HG02852 (cell line): ENCODE measurements around the gene NMNAT3.

ENCODE experiments used
- ATAC-seq: cut with Tn5 transposase; IDR thresholded peaks from one replicate; pipeline ENCODE4 v1.9.1; 2021; ENCODE audit warnings: mild to moderate bottlenecking, moderate library complexity; ENCODE audit not compliant: unreplicated experiment

NMNAT3 gene

GRCh38 chr3:139523718-139524117 lies 154.1 kb downstream of the NMNAT3 start:
- ATAC-seq = no peak

DNA sequence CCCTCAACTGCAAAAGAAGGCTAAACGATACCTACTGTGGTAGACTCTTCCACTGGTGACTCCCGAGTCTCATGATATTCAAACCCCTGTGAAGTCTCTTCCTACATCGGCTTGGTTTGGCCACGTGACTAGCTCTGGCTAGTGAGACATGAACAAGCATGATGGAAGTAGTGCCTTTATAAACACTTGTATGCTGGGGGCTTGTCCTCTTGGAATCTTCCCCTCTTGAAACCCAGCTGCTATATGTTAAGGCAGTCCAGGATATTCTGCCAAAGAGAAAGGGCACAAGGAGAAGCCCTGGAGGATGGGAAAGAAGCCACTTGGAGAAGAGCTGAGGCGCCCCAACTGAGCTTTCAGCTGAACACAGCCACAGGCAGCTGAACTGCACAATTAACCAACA lies 154.6 kb downstream of the NMNAT3 start:
- ATAC-seq = no peak

GRCh38 chr3:139522421-139522820 lies 155.4 kb downstream of the NMNAT3 start:
- no peak for ATAC-seq

DNA sequence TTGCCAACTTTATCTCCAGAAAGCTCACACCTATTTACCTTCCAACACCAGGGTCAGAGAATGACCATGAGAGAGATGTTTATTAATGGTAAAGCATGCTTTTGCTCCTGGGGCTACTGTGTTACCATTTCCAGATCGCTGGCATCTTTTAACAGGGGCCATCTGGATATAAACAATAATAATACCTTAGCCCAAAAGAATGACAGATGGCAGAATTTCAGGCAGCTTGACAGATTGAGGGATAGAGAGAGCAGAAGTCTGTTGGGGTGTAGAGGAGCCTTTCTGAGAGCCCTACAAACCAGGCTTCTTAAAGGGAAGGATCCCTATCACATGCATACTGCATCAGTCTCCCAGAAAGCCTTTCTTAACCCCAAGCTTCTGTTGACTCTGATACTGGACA lies 156.0 kb downstream of the NMNAT3 start:
- ATAC-seq = no peak

DNA sequence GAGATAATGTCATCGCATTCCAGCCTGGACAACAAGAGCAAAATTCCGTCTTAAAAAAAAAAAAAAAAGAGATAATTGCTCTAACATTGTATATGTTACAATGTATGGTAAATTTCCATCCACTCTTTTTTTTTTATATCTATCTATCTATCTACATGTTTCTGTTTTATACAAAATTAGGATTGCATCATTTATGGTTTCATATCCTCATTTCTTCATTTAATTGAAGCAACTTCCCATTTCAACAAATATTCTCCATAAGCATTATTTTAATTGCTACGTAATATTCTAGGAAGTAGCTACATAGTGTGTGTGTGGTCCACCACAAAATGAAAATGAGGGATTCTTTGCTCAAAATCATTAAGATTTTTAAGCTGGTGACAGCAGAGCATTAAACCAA lies 156.6 kb downstream of the NMNAT3 start:
- ATAC-seq = no peak

DNA sequence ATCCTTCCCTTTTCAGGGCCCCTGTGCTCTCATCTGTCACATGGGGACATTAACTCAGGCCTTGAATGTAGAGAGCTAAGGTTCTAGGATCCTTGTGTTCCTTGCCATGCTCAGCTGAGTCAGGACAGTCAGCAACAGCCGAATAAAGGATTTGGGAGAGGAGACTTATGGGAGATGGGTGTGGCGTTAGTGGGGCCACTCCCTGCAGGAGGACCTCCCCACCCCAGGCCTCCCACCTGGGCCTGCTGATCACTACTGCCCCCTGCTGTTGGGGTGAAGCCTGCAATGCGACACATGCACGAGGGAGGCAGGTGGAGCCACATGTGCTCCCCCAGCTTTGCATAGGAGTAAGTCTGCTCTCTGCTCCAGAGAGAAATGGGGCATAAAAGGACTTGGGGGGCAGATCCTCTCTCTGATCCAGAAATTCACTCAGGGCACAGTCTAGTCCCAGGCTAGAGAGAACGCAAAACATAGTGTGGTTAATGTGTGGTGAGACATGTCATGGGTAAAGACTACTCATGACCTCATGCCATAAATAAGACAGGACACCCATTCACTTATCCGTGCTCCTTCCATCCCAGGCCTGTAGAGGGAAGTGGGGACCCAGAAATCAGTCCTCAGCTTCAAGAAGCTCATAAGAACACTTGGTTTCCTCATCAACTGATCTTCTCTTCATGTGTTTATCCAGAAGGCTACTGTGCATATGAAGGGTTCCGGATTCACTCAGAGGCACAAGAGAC lies 157.6 kb downstream of the NMNAT3 start:
- ATAC-seq = no peak

GRCh38 chr3:139518926-139519842 lies 158.6 kb downstream of the NMNAT3 start:
- ATAC-seq = no peak

DNA sequence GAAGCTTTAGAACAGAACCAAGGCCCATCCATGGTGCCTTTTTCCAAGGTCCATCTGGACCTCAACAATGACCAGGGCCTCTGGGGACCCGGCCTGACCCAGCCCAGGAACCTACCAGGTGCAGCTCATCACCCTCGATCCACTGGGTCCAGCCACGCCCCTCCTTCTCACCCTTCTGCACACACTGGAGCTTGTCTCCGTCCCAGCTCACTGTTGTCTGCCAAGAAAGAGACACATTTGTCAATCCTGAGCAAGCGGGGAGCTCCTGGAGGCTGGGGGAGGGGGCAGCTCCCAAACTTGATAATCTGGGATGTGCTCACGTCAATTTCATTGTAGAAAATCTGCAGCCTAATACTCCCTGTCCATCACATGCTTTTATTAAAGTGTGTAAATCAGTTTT lies 159.5 kb downstream of the NMNAT3 start:
- ATAC-seq = no peak

DNA sequence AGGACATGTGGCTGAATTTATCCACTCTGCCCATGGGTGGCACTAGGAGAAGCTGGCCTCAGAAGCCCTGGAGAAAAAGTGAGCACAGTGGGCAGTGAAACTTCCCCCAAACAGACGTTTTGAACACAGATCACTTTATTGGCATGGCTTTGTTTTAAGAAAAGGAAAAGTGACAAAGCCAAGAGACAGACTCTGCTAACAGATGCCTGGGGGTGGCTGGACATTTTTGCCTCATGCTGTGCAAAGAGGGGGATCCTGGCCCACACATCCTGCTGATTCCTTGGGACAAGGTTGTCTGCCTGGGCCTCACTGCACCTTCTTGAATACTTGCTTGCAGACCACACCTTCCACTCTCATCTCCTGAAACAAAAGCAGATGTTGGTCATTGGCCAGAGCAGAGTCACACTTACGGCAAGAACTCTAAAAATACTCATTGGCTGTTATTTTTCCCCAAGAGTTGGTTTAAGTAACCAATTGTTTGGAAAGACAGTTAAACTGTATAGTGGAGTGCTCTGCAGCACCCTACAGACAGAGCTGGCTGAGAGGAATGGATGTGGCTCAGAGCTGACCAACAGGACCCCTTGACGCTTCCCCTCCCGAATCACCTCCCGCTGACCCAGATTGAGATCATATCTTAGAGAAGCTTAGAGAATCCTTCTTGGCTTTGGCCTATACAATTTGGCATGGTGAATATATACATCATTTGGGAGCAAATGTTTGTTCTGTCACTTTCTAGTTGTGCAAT lies 160.3 kb downstream of the NMNAT3 start:
- ATAC-seq = no peak

GRCh38 chr3:139514741-139515140 lies 163.0 kb downstream of the NMNAT3 start:
- ATAC-seq = no peak
